ENCODE measurements around the gene TMEM116.

- TF ChIP-seq POLR2A (IDR thresholded peaks at IDR 0.05; ENCODE audit: low read depth, low read length) (no peak), TAF1 (IDR thresholded peaks at IDR 0.05; ENCODE audit: low read depth, low read length) (no peak), POLR2AphosphoS5 (IDR thresholded peaks at IDR 0.05; ENCODE audit: low read depth, low read length) (no peak), PAX5 (IDR thresholded peaks at IDR 0.05; ENCODE audit: insufficient read depth, low read length, severe bottlenecking) (no peak), POU2F2 (IDR thresholded peaks at IDR 0.05; ENCODE audit: low read depth, low read length) (no peak)
These were observed 22.3 kb upstream of the TMEM116 start for GRCh38 chr12:112035219-112035785.
